ENCODE data around the gene MYH14. TPM values are rescaled to one million over a fixed set of nuclear protein-coding genes. Genes with fewer than 3 reads are reported as not detected.
"Not testable (repeated sequence)": the region's sequence is repeated elsewhere in the genome, so short reads cannot be mapped to it uniquely, and the experiment has no call there.

Gene MYH14
- polyA plus RNA-seq, 1 of the 3 experiments (the other 2 are of a cell fraction), result 0.02 TPM

GRCh38 chr19:50333737-50334617 lies 130.6 kb downstream of the MYH14 start (continued):
- TF ChIP-seq POLR2AphosphoS5 (IDR thresholded peaks at IDR 0.05; ENCODE audit: low read depth, low read length) (peak; percentile 82), SIN3A (IDR thresholded peaks at IDR 0.05; ENCODE audit: borderline replicate concordance, low read depth, low read length) (no peak), EZH2phosphoT487 (IDR thresholded peaks at IDR 0.05; ENCODE audit: borderline replicate concordance, low read depth) (no peak), TCF12 (IDR thresholded peaks at IDR 0.05) (no peak), MAX (IDR thresholded peaks at IDR 0.05; ENCODE audit: low read depth) (peak; percentile 99)
- TF ChIP-seq, protein P1, sequence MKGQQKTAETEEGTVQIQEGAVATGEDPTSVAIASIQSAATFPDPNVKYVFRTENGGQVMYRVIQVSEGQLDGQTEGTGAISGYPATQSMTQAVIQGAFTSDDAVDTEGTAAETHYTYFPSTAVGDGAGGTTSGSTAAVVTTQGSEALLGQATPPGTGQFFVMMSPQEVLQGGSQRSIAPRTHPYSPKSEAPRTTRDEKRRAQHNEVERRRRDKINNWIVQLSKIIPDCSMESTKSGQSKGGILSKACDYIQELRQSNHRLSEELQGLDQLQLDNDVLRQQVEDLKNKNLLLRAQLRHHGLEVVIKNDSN (IDR thresholded peaks at IDR 0.05; ENCODE audit: borderline replicate concordance, low read depth), result no peak

DNA sequence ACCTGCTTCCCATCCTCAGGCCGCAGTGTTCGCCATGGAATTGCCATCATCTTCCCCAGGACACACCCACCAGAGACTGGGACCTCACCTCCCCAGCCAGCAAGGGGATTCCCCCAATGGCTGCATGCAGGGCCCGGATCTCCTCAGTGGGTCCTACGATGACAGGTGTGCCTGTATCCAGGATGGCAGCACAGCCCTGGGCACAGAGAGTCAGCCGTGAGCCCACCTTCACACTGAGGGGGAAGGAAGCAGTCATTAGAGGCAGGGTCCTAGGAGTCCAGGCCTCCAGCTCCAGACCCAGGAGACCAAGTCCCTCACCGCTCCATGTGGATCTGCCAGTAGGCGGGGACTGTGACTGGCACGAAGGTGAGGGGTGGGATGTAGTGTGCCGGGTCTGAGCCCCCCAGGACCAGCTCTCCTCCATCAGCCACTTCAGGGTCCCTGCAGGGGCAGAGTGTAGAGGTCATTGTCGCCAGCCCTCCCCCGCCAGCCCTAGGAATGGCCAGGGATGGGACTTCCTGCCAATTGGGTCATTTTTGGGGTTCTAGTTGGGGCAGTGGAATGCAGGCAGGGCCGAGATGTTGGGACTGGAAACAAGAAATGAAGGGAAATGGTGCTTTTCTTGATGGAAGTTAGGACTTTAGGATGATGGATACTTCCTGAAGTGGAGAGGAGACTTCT lies 131.5 kb downstream of the MYH14 start:
- ChIA-PET POLR2A (interaction anchor here (1.4 kb wide), 1 partner anchor 19 kb away, joined by 11 read pairs; no protein-coding TSS in a partner anchor), CTCF (interaction anchor here (0.7 to 5.2 kb wide), 4 partner anchors 19 to 221 kb away, joined by 3 to 33 read pairs (median 3); no protein-coding TSS in a partner anchor)

DNA sequence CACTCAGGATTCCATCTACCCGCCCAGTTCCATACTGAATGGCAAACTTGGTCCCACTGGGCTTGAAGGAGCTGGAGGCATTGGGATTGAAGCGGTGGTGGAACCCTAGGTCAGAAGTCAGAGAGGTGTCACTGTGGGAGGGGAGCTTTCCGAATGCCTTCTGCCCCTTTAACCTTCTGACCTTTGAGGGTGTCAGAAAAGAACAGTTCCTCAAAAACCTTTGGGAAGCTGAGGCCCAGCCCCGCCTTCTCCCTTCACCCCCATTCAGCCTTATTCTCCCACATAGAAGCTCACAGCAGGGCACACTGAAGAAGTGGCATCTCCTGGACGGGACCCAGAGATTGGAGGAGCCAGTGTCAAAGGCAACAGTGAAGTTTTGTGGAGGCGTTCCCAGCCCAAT lies 133.6 kb downstream of the MYH14 start:
- CTCF ChIA-PET, result interaction anchor here (1.8 to 5.2 kb wide), 2 partner anchors 20 to 78 kb away, joined by 3 to 33 read pairs; no protein-coding TSS in a partner anchor
- DNase-seq, result not testable (repeated sequence)

More for the DNA sequence above, 131.5 kb downstream of the MYH14 start:
- H4K20me1 ChIP-seq (ENCODE audit: insufficient read depth), result no peaks in the 10 kb centered on the region
- peaks cover 7 to 32% of the 10 kb centered on the region in 2 experiments; a peak in 2 of 4 replicates for H3K4me1 ChIP-seq (ENCODE audit: control insufficient read depth in 1 of 2, insufficient read depth in 2 of 2, low read depth in 1 of 2, low read length in 1 of 2)
- H3K4me2 ChIP-seq, result no peak overlapping the region
- no peaks in the 10 kb centered on the region for H3K9me3 ChIP-seq
- H3F3A ChIP-seq (replicated peaks; ENCODE audit: insufficient read depth), result peaks cover 4% of the 10 kb centered on the region
- TF ChIP-seq SMC3 (IDR thresholded peaks at IDR 0.05; ENCODE audit: low read depth, low read length) (no peak), NFIC (IDR thresholded peaks at IDR 0.05; ENCODE audit: borderline replicate concordance) (no peak), FOXM1 (IDR thresholded peaks at IDR 0.05; ENCODE audit: low read depth) (no peak), GABPA (IDR thresholded peaks at IDR 0.05; ENCODE audit: low read depth) (no peak), ELF1 (IDR thresholded peaks at IDR 0.05) (no peak)
- TF ChIP-seq, protein P2, sequence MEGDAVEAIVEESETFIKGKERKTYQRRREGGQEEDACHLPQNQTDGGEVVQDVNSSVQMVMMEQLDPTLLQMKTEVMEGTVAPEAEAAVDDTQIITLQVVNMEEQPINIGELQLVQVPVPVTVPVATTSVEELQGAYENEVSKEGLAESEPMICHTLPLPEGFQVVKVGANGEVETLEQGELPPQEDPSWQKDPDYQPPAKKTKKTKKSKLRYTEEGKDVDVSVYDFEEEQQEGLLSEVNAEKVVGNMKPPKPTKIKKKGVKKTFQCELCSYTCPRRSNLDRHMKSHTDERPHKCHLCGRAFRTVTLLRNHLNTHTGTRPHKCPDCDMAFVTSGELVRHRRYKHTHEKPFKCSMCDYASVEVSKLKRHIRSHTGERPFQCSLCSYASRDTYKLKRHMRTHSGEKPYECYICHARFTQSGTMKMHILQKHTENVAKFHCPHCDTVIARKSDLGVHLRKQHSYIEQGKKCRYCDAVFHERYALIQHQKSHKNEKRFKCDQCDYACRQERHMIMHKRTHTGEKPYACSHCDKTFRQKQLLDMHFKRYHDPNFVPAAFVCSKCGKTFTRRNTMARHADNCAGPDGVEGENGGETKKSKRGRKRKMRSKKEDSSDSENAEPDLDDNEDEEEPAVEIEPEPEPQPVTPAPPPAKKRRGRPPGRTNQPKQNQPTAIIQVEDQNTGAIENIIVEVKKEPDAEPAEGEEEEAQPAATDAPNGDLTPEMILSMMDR (IDR thresholded peaks at IDR 0.05), result no peak
- TF ChIP-seq, protein P1 (IDR thresholded peaks at IDR 0.05; ENCODE audit: borderline replicate concordance, low read depth), result no peak
- H3K27me3 ChIP-seq (ENCODE audit: insufficient read depth), result no peaks in the 10 kb centered on the region
- WGBS (ENCODE audit: low lambda C conversion rate), result 88% methylated on average over 11 of the region's 12 CpGs
- no peaks in the 10 kb centered on the region for H3K9me2 ChIP-seq
- no peak overlapping the region for H3K27ac ChIP-seq (ENCODE audit: low read depth in 2 of 2, low read length in 1 of 2)
- no peaks in the 10 kb centered on the region for H3K36me3 ChIP-seq (replicated peaks in 1 of 2; ENCODE audit: control insufficient read depth in 1 of 2, insufficient read depth in 2 of 2, low read length in 1 of 2)
- no peak for DNase-seq
- H2AFZ ChIP-seq (ENCODE audit: low read depth), result no peak overlapping the region
- no peak overlapping the region for H3K4me3 ChIP-seq (ENCODE audit: low read depth in 2 of 2, low read length in 1 of 2)
- no peak overlapping the region for H3K9ac ChIP-seq
- no peaks in the 10 kb centered on the region for H3K79me2 ChIP-seq (ENCODE audit: insufficient read depth)

More for the DNA sequence above, 133.6 kb downstream of the MYH14 start:
- POLR2A ChIA-PET; H3K9me2 ChIP-seq; H3K36me3 ChIP-seq (replicated peaks in 1 of 2; ENCODE audit: control insufficient read depth in 1 of 2, insufficient read depth in 2 of 2, low read length in 1 of 2); H3F3A ChIP-seq (replicated peaks; ENCODE audit: insufficient read depth); H3K79me2 ChIP-seq (ENCODE audit: insufficient read depth); H3K9me3 ChIP-seq; H2AFZ ChIP-seq (ENCODE audit: low read depth); H3K27me3 ChIP-seq (ENCODE audit: insufficient read depth); H3K4me3 ChIP-seq (ENCODE audit: low read depth in 2 of 2, low read length in 1 of 2); H4K20me1 ChIP-seq (ENCODE audit: insufficient read depth); H3K27ac ChIP-seq (ENCODE audit: low read depth in 2 of 2, low read length in 1 of 2); H3K9ac ChIP-seq; H3K4me2 ChIP-seq: not testable (repeated sequence)
- 70% methylated on average over 6 of the region's 6 CpGs for WGBS (ENCODE audit: low lambda C conversion rate)
- peaks cover 7 to 19% of the 10 kb centered on the region in 2 experiments; a peak in 2 of 4 replicates for H3K4me1 ChIP-seq (ENCODE audit: control insufficient read depth in 1 of 2, insufficient read depth in 2 of 2, low read depth in 1 of 2, low read length in 1 of 2)

All from SK-N-SH (cell line).